ENCODE data around the gene TMEM52. TPM values are rescaled to one million over a fixed set of nuclear protein-coding genes. Genes with fewer than 3 reads are reported as not detected.

TMEM52 gene
- polyA plus RNA-seq, 1 donor from 2014 or later: 0.89 TPM

DNA sequence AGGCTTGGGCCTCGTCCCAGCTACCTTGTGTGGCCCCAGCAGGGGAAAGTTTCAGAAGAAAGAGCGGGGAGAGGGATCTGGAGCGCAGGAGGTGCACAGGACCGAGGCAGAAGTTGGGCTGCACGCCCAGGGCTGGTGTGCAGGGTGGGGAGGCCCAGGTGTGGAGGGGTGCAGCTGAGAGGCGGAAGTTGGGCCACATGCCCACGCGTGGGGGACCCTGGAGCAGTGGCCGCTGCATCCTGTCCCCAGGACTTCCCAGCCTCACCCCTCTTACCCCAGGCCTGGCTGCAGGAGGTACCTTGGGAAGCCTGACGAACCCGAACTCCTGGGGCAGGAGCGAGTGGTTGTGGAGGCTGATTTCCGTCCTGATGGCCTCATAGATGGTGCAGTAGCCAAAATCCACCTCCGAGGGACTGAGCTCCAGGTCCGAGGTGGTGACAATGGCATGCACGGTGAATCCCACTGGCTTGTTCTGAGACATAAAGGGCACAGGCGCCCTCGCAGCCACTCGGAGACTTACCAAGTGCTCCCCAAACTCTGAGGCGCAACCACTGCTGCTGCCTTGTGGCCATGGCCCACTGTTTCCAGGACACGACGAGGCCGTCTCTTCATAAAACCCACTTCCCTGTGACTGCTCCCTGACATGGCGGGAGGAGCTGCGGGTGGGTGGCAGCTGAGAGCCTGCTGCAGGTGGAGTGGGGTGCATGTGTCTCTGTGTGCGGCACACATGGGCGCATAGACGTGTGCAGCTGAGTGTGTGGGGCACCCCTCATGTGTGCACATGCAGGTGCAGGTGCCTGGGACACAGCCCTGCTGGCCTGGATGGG is 20.4 kb upstream of the TMEM52 start:
- Histone ChIP-seq H3K4me3 (ENCODE audit: low read length) (no peak overlapping the region), H3F3A (ENCODE audit: insufficient read depth, low read length, poor library complexity, severe bottlenecking) (no peaks in the 10 kb centered on the region), H3K27ac (ENCODE audit: low read length) (no peak overlapping the region), H3K27me3 (ENCODE audit: insufficient read depth, low read depth, low read length) (no peaks in the 10 kb centered on the region), H3K9ac (ENCODE audit: low read length) (no peak overlapping the region), H3K9me2 (ENCODE audit: insufficient read depth, low read length) (no peaks in the 10 kb centered on the region), H4K20me1 (ENCODE audit: insufficient read depth) (no peaks in the 10 kb centered on the region), H3K36me3 (ENCODE audit: insufficient read depth, low read length) (no peaks in the 10 kb centered on the region), H3K79me2 (replicated peaks; ENCODE audit: insufficient read depth, low read length) (no peaks in the 10 kb centered on the region), H2AFZ (ENCODE audit: low read depth, low read length) (no peak overlapping the region), H3K9me3 (ENCODE audit: low read length) (no peaks in the 10 kb centered on the region), H3K4me2 (ENCODE audit: low read length) (no peak overlapping the region)
- no peak for TF ChIP-seq EZH2 (IDR thresholded peaks at IDR 0.05; ENCODE audit: borderline replicate concordance, insufficient read depth, low read length, poor library complexity, severe bottlenecking)
- no peak for TF ChIP-seq POLR2AphosphoS5 (IDR thresholded peaks at IDR 0.05)
- no peak for TF ChIP-seq REST (IDR thresholded peaks at IDR 0.05; ENCODE audit: borderline replicate concordance)
- no peak for TF ChIP-seq RAD21 (conservative IDR thresholded peaks at IDR 0.05)
- no peak for TF ChIP-seq TAF1 (IDR thresholded peaks at IDR 0.05; ENCODE audit: low read depth)
- no peak for TF ChIP-seq EP300 (conservative IDR thresholded peaks at IDR 0.05; ENCODE audit: poor library complexity, severe bottlenecking)
- TF ChIP-seq, protein P1, sequence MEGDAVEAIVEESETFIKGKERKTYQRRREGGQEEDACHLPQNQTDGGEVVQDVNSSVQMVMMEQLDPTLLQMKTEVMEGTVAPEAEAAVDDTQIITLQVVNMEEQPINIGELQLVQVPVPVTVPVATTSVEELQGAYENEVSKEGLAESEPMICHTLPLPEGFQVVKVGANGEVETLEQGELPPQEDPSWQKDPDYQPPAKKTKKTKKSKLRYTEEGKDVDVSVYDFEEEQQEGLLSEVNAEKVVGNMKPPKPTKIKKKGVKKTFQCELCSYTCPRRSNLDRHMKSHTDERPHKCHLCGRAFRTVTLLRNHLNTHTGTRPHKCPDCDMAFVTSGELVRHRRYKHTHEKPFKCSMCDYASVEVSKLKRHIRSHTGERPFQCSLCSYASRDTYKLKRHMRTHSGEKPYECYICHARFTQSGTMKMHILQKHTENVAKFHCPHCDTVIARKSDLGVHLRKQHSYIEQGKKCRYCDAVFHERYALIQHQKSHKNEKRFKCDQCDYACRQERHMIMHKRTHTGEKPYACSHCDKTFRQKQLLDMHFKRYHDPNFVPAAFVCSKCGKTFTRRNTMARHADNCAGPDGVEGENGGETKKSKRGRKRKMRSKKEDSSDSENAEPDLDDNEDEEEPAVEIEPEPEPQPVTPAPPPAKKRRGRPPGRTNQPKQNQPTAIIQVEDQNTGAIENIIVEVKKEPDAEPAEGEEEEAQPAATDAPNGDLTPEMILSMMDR (IDR thresholded peaks at IDR 0.05; ENCODE audit: poor library complexity, severe bottlenecking): no peak
- TF ChIP-seq SMC3 (conservative IDR thresholded peaks at IDR 0.05; ENCODE audit: poor library complexity): no peak
- no peak for TF ChIP-seq MXI1 (conservative IDR thresholded peaks at IDR 0.05; ENCODE audit: poor library complexity, severe bottlenecking)

- Histone ChIP-seq H3K9me2 (ENCODE audit: insufficient read depth, low read length) (no peaks in the 10 kb centered on the region), H4K20me1 (ENCODE audit: insufficient read depth) (no peaks in the 10 kb centered on the region), H3K36me3 (ENCODE audit: insufficient read depth, low read length) (no peaks in the 10 kb centered on the region), H3K27me3 (ENCODE audit: insufficient read depth, low read depth, low read length) (no peaks in the 10 kb centered on the region), H3K9ac (ENCODE audit: low read length) (no peak overlapping the region), H3K79me2 (replicated peaks; ENCODE audit: insufficient read depth, low read length) (no peaks in the 10 kb centered on the region), H3K4me3 (ENCODE audit: low read length) (no peak overlapping the region), H3K27ac (ENCODE audit: low read length) (no peak overlapping the region), H3K4me2 (ENCODE audit: low read length) (no peak overlapping the region), H3K9me3 (ENCODE audit: low read length) (no peaks in the 10 kb centered on the region), H2AFZ (ENCODE audit: low read depth, low read length) (no peak overlapping the region), H3F3A (ENCODE audit: insufficient read depth, low read length, poor library complexity, severe bottlenecking) (no peaks in the 10 kb centered on the region)
- TF ChIP-seq POLR2AphosphoS5 (IDR thresholded peaks at IDR 0.05) (no peak), EZH2 (IDR thresholded peaks at IDR 0.05; ENCODE audit: borderline replicate concordance, insufficient read depth, low read length, poor library complexity, severe bottlenecking) (no peak), RAD21 (conservative IDR thresholded peaks at IDR 0.05) (no peak), TAF1 (IDR thresholded peaks at IDR 0.05; ENCODE audit: low read depth) (no peak), REST (IDR thresholded peaks at IDR 0.05; ENCODE audit: borderline replicate concordance) (no peak), EP300 (conservative IDR thresholded peaks at IDR 0.05; ENCODE audit: poor library complexity, severe bottlenecking) (no peak), SMC3 (conservative IDR thresholded peaks at IDR 0.05; ENCODE audit: poor library complexity) (no peak), MXI1 (conservative IDR thresholded peaks at IDR 0.05; ENCODE audit: poor library complexity, severe bottlenecking) (no peak)
- TF ChIP-seq, protein P1 (IDR thresholded peaks at IDR 0.05; ENCODE audit: poor library complexity, severe bottlenecking): no peak
Observed at GRCh38 chr1:1938613-1939295, 19.7 kb upstream of the TMEM52 start.
